Ishikawa (cell line): ENCODE results near the gene ZNF613.

Experiments
- CEBPB ChIP-seq: IDR thresholded peaks from 2 replicates; pipeline ENCODE4 v1.6.1; 2012
- CREB1 ChIP-seq: IDR thresholded peaks from 2 replicates; pipeline ENCODE4 v1.6.1; 2012; ENCODE audit warnings: low read depth
- EGR1 ChIP-seq: IDR thresholded peaks from 2 replicates; pipeline ENCODE4 v1.6.1; 2012
- EP300 ChIP-seq: IDR thresholded peaks from 2 replicates; pipeline ENCODE4 v1.6.1; 2012; ENCODE audit warnings: borderline replicate concordance
- FOXM1 ChIP-seq: IDR thresholded peaks from 2 replicates; pipeline ENCODE4 v1.6.1; 2012; ENCODE audit warnings: low read depth, borderline replicate concordance
- NFIC ChIP-seq: IDR thresholded peaks from 2 replicates; pipeline ENCODE4 v1.6.1; 2012
- RAD21 ChIP-seq: IDR thresholded peaks from 2 replicates; pipeline ENCODE4 v1.6.1; 2012; ENCODE audit warnings: low read depth
- REST ChIP-seq: IDR thresholded peaks from 2 replicates; pipeline ENCODE4 v1.6.1; 2012; ENCODE audit warnings: low read depth, mild to moderate bottlenecking
- TAF1 ChIP-seq: IDR thresholded peaks from 2 replicates; pipeline ENCODE4 v1.6.1; 2012; ENCODE audit warnings: low read depth, mild to moderate bottlenecking
- TCF12 ChIP-seq: IDR thresholded peaks from 2 replicates; pipeline ENCODE4 v1.6.1; 2012; ENCODE audit warnings: low read depth
- TEAD4 ChIP-seq: IDR thresholded peaks from 2 replicates; pipeline ENCODE4 v1.6.1; 2012
- YY1 ChIP-seq: IDR thresholded peaks from 2 replicates; pipeline ENCODE4 v1.6.1; 2012; ENCODE audit warnings: low read depth
- ZBTB7A ChIP-seq: IDR thresholded peaks from 2 replicates; pipeline ENCODE4 v1.6.1; 2012; ENCODE audit warnings: low read depth
- TF ChIP-seq, protein P1 (sequence below): IDR thresholded peaks from 2 replicates; pipeline ENCODE4 v1.6.1; 2012

- TF ChIP-seq TAF1 (no peak), RAD21 (no peak), EP300 (no peak), ZBTB7A (no peak), NFIC (no peak), FOXM1 (no peak), REST (no peak), TCF12 (no peak), CREB1 (no peak), EGR1 (no peak), TEAD4 (no peak), CEBPB (no peak), YY1 (no peak)
- TF ChIP-seq, protein P1, sequence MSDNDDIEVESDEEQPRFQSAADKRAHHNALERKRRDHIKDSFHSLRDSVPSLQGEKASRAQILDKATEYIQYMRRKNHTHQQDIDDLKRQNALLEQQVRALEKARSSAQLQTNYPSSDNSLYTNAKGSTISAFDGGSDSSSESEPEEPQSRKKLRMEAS, result no peak
Observed at GRCh38 chr19:51946602-51947001, 19.3 kb downstream of the ZNF613 start.
